K562 (cell line): Measurements from ENCODE around the gene KLK3. TPM values are rescaled to one million over a fixed set of nuclear protein-coding genes. Genes with fewer than 3 reads are reported as not detected.

Experiments
- FOXA3 ChIP-seq, 2 experiments: fragments of 450-650 bp in 1 of 2; sonication (generic) in 1 of 2; formaldehyde crosslinking; IDR thresholded peaks in 1 of 2; conservative IDR thresholded peaks in 1 of 2; 2 replicates each; pipeline versions ENCODE4 v1.4.0 to v1.8.0; 2020 to 2022; ENCODE audit warnings: mild to moderate bottlenecking in 2 of 2, missing genetic modification reagents in 1 of 2
- FOXJ2 ChIP-seq: fragments of 200-800 bp; sonication (Bioruptor generic); IDR thresholded peaks from 2 replicates; pipeline ENCODE4 v1.6.1; 2016; ENCODE audit warnings: missing genetic modification characterization, missing compliant biosample characterization
- GTF2F1 ChIP-seq: IDR thresholded peaks from 2 replicates; pipeline ENCODE4 v1.6.1; 2011; ENCODE audit warnings: low read depth, low read length, improper control_type of control experiment
- HNRNPH1 ChIP-seq: fragments of 200-400 bp; formaldehyde crosslinking; optimal IDR thresholded peaks from 2 replicates; pipeline ENCODE3; 2017; ENCODE audit warnings: low read depth, mild to moderate bottlenecking, low read length, moderate library complexity
- NR2C1 ChIP-seq, 2 experiments: fragments of 450-650 bp; IDR thresholded peaks; 2 replicates each; pipeline ENCODE4 v1.6.1; 2017; ENCODE audit warnings: mild to moderate bottlenecking in 2 of 2, antibody characterized with exemption in 1 of 2, inconsistent platforms in 1 of 2, missing compliant biosample characterization in 1 of 2, missing genetic modification characterization in 1 of 2
- SIN3A ChIP-seq, 2 experiments: fragments of 150-350 bp in 1 of 2; IDR thresholded peaks; 2 replicates each; pipeline ENCODE4 v1.6.1; 2011 to 2016; ENCODE audit warnings: borderline replicate concordance in 2 of 2, low read depth in 2 of 2, low read length in 2 of 2, mild to moderate bottlenecking in 2 of 2, moderate library complexity in 2 of 2; ENCODE audit not compliant: control insufficient read depth in 1 of 2
- TRIM24 ChIP-seq, 2 experiments: fragments of 450-650 bp; IDR thresholded peaks; 2 replicates each; pipeline ENCODE4 v1.6.1; 2016
- ZBTB33 ChIP-seq: sonication (generic); formaldehyde crosslinking; IDR thresholded peaks from 2 replicates; pipeline ENCODE4 v1.8.1; 2023; ENCODE audit warnings: mild to moderate bottlenecking, missing genetic modification reagents
- ZNF217 ChIP-seq: sonication (generic); formaldehyde crosslinking; IDR thresholded peaks from 2 replicates; pipeline ENCODE4 v1.8.0; 2022; ENCODE audit warnings: mild to moderate bottlenecking, missing genetic modification reagents
- ZNF609 ChIP-seq: sonication (generic); formaldehyde crosslinking; IDR thresholded peaks from 2 replicates; pipeline ENCODE4 v1.8.1; 2023; ENCODE audit warnings: missing genetic modification reagents, mild to moderate bottlenecking, borderline replicate concordance
- polyA plus RNA-seq, 8 experiments: library from polyadenylated mRNA; depleted of rRNA in 4 of 8; stranded (reverse) in 5 of 8; unstranded in 3 of 8; fragments of >200 nt; fragmentation: Nextera tagmentation in 2 of 8; fragmentation: Illumina TruSeq in 1 of 8; extraction: Ambion mirVana in 2 of 8; extraction: Trizol in 1 of 8; gene quantifications; 2 replicates each; pipeline versions ENCODE4 v1.2.1 to v1.2.3, GENCODE V29; 2011 to 2014; ENCODE audit warnings: inconsistent platforms in 1 of 8, missing spikeins in 1 of 8
- total RNA-seq, 7 experiments: library from RNA; depleted of rRNA in 6 of 7; stranded (reverse); fragments of >200 nt in 6 of 7; fragmentation: Illumina TruSeq in 2 of 7; extraction: Trizol in 2 of 7; gene quantifications; 2 replicates each; pipeline versions ENCODE4 v1.2.1 to v1.2.3, GENCODE V29; 2011 to 2021; ENCODE audit warnings: low replicate concordance in 1 of 7
- TF ChIP-seq, protein P1 (sequence below): fragments of 250-450 bp; sonication (Bioruptor Pico); IDR thresholded peaks from 2 replicates; pipeline ENCODE4 v1.4.0; 2020; ENCODE audit warnings: mild to moderate bottlenecking, moderate library complexity
- TF ChIP-seq, protein P2 (sequence below): fragments of 250-450 bp; sonication (Bioruptor Pico); IDR thresholded peaks from 2 replicates; pipeline ENCODE4 v1.5.0; 2020; ENCODE audit warnings: mild to moderate bottlenecking
- TF ChIP-seq, protein P3 (sequence below): fragments of 450-650 bp; formaldehyde crosslinking; IDR thresholded peaks from 2 replicates; pipeline ENCODE4 v1.4.0; 2020; ENCODE audit warnings: mild to moderate bottlenecking, moderate library complexity

The KLK3 gene
- total and polyA plus RNA-seq, 9 of the 15 experiments (the other 6 are each of a cell fraction or from before 2014, with no cell fraction given): not detected

GRCh38 chr19:50835785-50836542, 18.8 kb upstream of the KLK3 start (continued):
- no peak for TF ChIP-seq HNRNPH1
- TF ChIP-seq, protein P1, sequence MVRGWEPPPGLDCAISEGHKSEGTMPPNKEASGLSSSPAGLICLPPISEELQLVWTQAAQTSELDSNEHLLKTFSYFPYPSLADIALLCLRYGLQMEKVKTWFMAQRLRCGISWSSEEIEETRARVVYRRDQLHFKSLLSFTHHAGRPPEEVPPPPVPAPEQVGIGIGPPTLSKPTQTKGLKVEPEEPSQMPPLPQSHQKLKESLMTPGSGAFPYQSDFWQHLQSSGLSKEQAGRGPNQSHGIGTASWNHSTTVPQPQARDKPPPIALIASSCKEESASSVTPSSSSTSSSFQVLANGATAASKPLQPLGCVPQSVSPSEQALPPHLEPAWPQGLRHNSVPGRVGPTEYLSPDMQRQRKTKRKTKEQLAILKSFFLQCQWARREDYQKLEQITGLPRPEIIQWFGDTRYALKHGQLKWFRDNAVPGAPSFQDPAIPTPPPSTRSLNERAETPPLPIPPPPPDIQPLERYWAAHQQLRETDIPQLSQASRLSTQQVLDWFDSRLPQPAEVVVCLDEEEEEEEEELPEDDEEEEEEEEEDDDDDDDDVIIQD (CRISPR knock-in tag): no peak
- TF ChIP-seq FOXJ2: no peak
- TF ChIP-seq GTF2F1: no peak
- TF ChIP-seq ZBTB33 (CRISPR knock-in tag): no peak
- TF ChIP-seq, protein P2, sequence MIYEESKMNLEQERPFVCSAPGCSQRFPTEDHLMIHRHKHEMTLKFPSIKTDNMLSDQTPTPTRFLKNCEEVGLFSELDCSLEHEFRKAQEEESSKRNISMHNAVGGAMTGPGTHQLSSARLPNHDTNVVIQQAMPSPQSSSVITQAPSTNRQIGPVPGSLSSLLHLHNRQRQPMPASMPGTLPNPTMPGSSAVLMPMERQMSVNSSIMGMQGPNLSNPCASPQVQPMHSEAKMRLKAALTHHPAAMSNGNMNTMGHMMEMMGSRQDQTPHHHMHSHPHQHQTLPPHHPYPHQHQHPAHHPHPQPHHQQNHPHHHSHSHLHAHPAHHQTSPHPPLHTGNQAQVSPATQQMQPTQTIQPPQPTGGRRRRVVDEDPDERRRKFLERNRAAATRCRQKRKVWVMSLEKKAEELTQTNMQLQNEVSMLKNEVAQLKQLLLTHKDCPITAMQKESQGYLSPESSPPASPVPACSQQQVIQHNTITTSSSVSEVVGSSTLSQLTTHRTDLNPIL: no peak
- no peak for TF ChIP-seq FOXA3 (CRISPR knock-in tag; conservative IDR thresholded peaks at IDR 0.05 in 1 of 2, IDR thresholded peaks at IDR 0.05 in 1 of 2)
- no peak for TF ChIP-seq ZNF217
- no peak for TF ChIP-seq TRIM24 (IDR thresholded peaks at IDR 0.05)
- TF ChIP-seq, protein P3, sequence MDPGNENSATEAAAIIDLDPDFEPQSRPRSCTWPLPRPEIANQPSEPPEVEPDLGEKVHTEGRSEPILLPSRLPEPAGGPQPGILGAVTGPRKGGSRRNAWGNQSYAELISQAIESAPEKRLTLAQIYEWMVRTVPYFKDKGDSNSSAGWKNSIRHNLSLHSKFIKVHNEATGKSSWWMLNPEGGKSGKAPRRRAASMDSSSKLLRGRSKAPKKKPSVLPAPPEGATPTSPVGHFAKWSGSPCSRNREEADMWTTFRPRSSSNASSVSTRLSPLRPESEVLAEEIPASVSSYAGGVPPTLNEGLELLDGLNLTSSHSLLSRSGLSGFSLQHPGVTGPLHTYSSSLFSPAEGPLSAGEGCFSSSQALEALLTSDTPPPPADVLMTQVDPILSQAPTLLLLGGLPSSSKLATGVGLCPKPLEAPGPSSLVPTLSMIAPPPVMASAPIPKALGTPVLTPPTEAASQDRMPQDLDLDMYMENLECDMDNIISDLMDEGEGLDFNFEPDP (CRISPR knock-in tag): no peak
- TF ChIP-seq ZNF609 (CRISPR knock-in tag): no peak
- TF ChIP-seq NR2C1 (IDR thresholded peaks at IDR 0.05): no peak
- no peak for TF ChIP-seq NR2C1 (tag; IDR thresholded peaks at IDR 0.05)
- TF ChIP-seq SIN3A (IDR thresholded peaks at IDR 0.05; ENCODE audit: borderline replicate concordance in 2 of 2, control insufficient read depth in 1 of 2, low read depth in 2 of 2, low read length in 2 of 2): peak in 1 of 2 experiments; percentile 13; a peak in 1 of 4 replicates
